MM.1S (cell line): ENCODE measurements around the gene ALKBH6.

ENCODE experiments used
- CTCF ChIP-seq: fragments of 300-600 bp; sonication (generic); IDR thresholded peaks from 2 replicates; pipeline ENCODE4 v1.5.1; 2016; ENCODE audit warnings: antibody characterized with exemption, low read length, mixed read lengths
- EZH2 ChIP-seq: fragments of 300-600 bp; sonication (generic); optimal IDR thresholded peaks from 2 replicates; pipeline ENCODE3; 2017; ENCODE audit warnings: low read depth, mild to moderate bottlenecking, antibody characterized with exemption, low read length, mixed read lengths

GRCh38 chr19:36054733-36055686 lies 41.0 kb upstream of the ALKBH6 start, which contains the start of gene WDR62:
- TF ChIP-seq CTCF, result no peak
- no peak for TF ChIP-seq EZH2
